Raji (cell line): ENCODE data around the gene TPM1.

Experiments
- POLR2A ChIP-seq: IDR thresholded peaks from 2 replicates; pipeline ENCODE4 v1.6.1; 2011; ENCODE audit warnings: low read depth, low read length, control low read depth; ENCODE audit not compliant: insufficient read depth

Gene TPM1

GRCh38 chr15:63067976-63068743 is 25.6 kb downstream of the TPM1 start:
- TF ChIP-seq POLR2A, result no peak

GRCh38 chr15:63069616-63070090 is 27.1 kb downstream of the TPM1 start:
- TF ChIP-seq POLR2A, result no peak

GRCh38 chr15:63070681-63071129 is 28.2 kb downstream of the TPM1 start:
- no peak for TF ChIP-seq POLR2A

GRCh38 chr15:63071288-63071909 is 28.9 kb downstream of the TPM1 start:
- TF ChIP-seq POLR2A, result no peak

- no peak for TF ChIP-seq POLR2A
These were observed 29.6 kb downstream of the TPM1 start for GRCh38 chr15:63072023-63072650.

GRCh38 chr15:63072809-63073277 is 30.3 kb downstream of the TPM1 start:
- TF ChIP-seq POLR2A, result no peak

- TF ChIP-seq POLR2A, result no peak
These were observed 31.1 kb downstream of the TPM1 start for GRCh38 chr15:63073497-63074172.

- no peak for TF ChIP-seq POLR2A
These were observed 32.8 kb downstream of the TPM1 start for GRCh38 chr15:63075015-63075983.

GRCh38 chr15:63075984-63076713 is 33.6 kb downstream of the TPM1 start:
- TF ChIP-seq POLR2A, result no peak

GRCh38 chr15:63076714-63077046 is 34.1 kb downstream of the TPM1 start:
- TF ChIP-seq POLR2A, result no peak

- TF ChIP-seq POLR2A, result no peak
These were observed 35.4 kb downstream of the TPM1 start for GRCh38 chr15:63077952-63078351.

- TF ChIP-seq POLR2A, result no peak
These were observed 37.5 kb downstream of the TPM1 start for GRCh38 chr15:63079947-63080626.

GRCh38 chr15:63080634-63081250 is 38.2 kb downstream of the TPM1 start:
- TF ChIP-seq POLR2A, result no peak
